Transverse colon (tissue), 3 donors: ENCODE data around the gene KAT8.

ENCODE experiments used
- EP300 ChIP-seq: sonication (generic); formaldehyde crosslinking; IDR thresholded peaks from one replicate; pipeline ENCODE4 v1.6.1; 2017; ENCODE audit warnings: antibody characterized with exemption, low read depth
- TF ChIP-seq, protein P1 (sequence below), 5 experiments: fragments of 200-600 bp in 3 of 5; fragments of 450-650 bp in 2 of 5; sonication (generic) in 3 of 5; IDR thresholded peaks; 1 replicate in 2 of 5; 2 replicates in 3 of 5; pipeline ENCODE4 v1.5.1; 2016 to 2017; ENCODE audit warnings: antibody characterized with exemption in 5 of 5, inconsistent platforms in 3 of 5, mild to moderate bottlenecking in 2 of 5, moderate library complexity in 1 of 5

GRCh38 chr16:31131841-31132271, 14.4 kb downstream of the KAT8 start:
- TF ChIP-seq, protein P1, sequence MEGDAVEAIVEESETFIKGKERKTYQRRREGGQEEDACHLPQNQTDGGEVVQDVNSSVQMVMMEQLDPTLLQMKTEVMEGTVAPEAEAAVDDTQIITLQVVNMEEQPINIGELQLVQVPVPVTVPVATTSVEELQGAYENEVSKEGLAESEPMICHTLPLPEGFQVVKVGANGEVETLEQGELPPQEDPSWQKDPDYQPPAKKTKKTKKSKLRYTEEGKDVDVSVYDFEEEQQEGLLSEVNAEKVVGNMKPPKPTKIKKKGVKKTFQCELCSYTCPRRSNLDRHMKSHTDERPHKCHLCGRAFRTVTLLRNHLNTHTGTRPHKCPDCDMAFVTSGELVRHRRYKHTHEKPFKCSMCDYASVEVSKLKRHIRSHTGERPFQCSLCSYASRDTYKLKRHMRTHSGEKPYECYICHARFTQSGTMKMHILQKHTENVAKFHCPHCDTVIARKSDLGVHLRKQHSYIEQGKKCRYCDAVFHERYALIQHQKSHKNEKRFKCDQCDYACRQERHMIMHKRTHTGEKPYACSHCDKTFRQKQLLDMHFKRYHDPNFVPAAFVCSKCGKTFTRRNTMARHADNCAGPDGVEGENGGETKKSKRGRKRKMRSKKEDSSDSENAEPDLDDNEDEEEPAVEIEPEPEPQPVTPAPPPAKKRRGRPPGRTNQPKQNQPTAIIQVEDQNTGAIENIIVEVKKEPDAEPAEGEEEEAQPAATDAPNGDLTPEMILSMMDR (IDR thresholded peaks at IDR 0.05): no peak
- TF ChIP-seq EP300: no peak
